Muscle of leg (tissue), 9 donors: ENCODE results near the gene SLC26A6. TPM values are rescaled to one million over a fixed set of nuclear protein-coding genes. Genes with fewer than 3 reads are reported as not detected.

ENCODE experiments used
- polyA plus RNA-seq, 8 donors: library from polyadenylated mRNA; unstranded; fragments of 120-200 nt; gene quantifications; one replicate each; pipeline versions ENCODE4 v1.2.1 to v1.2.3, GENCODE V29; 2013; ENCODE audit warnings: inconsistent platforms in 1 of 8, low replicate concordance in 1 of 8; ENCODE audit not compliant: insufficient read length in 8 of 8, insufficient read depth in 1 of 8
- total RNA-seq: library from RNA; stranded (reverse); fragments of 120-200 nt; gene quantifications from one replicate; pipeline ENCODE4 v1.2.4, GENCODE V29; 2013

Gene SLC26A6
- total and polyA plus RNA-seq, 9 donors: 7.9 to 12.6 (median 9.8) TPM

Other genes starting within 250 kb of the SLC26A6 start
- gene PLXNB1, start 205.4 kb downstream of the SLC26A6 start, total RNA-seq: 11.3 TPM
- 10 to 100 TPM; 11.1 to 33.4 (median 21.6) TPM for gene PLXNB1, start 205.4 kb downstream of the SLC26A6 start, polyA plus RNA-seq
- 12.6 TPM for gene CCDC51, start 195.3 kb downstream of the SLC26A6 start, total RNA-seq
- gene CCDC51, start 195.3 kb downstream of the SLC26A6 start, polyA plus RNA-seq: 10 to 100 TPM; 11.2 to 17.9 (median 13.3) TPM
- 391 TPM for gene TMA7, start 195.2 kb downstream of the SLC26A6 start, total RNA-seq
- gene TMA7, start 195.2 kb downstream of the SLC26A6 start, polyA plus RNA-seq: 100 to 1,000 TPM; 170 to 268 (median 207) TPM
- gene ATRIP, start 188.7 kb downstream of the SLC26A6 start, total RNA-seq: 6.5 TPM
- 1 to 10 TPM; 7.1 to 9.6 (median 7.8) TPM for gene ATRIP, start 188.7 kb downstream of the SLC26A6 start, polyA plus RNA-seq
- gene SHISA5, start 131.3 kb downstream of the SLC26A6 start, total RNA-seq: 55.1 TPM
- 10 to 100 TPM; 60.9 to 91.3 (median 74.6) TPM for gene SHISA5, start 131.3 kb downstream of the SLC26A6 start, polyA plus RNA-seq
- 5.5 TPM for gene PFKFB4, start 78.7 kb downstream of the SLC26A6 start, total RNA-seq
- 1 to 10 TPM; 3.7 to 5.9 (median 4.7) TPM for gene PFKFB4, start 78.7 kb downstream of the SLC26A6 start, polyA plus RNA-seq
- gene UCN2, start 71.7 kb downstream of the SLC26A6 start, total RNA-seq: not detected
- gene UCN2, start 71.7 kb downstream of the SLC26A6 start, polyA plus RNA-seq: under 1 TPM in 5 of 8 donors, not detected in 3; 0.08 to 0.95 (median 0.09) TPM
- 4.2 TPM for gene COL7A1, start 40.1 kb downstream of the SLC26A6 start, total RNA-seq
- gene COL7A1, start 40.1 kb downstream of the SLC26A6 start, polyA plus RNA-seq: 10 to 100 TPM in 1 of 8 donors, 1 to 10 TPM in 7; 3.1 to 37.0 (median 7.8) TPM
- gene UQCRC1, start 25.8 kb downstream of the SLC26A6 start, total RNA-seq: 138 TPM
- 100 to 1,000 TPM; 167 to 201 (median 195) TPM for gene UQCRC1, start 25.8 kb downstream of the SLC26A6 start, polyA plus RNA-seq
- gene TMEM89, start 13.7 kb downstream of the SLC26A6 start, total RNA-seq: not detected
- gene TMEM89, start 13.7 kb downstream of the SLC26A6 start, polyA plus RNA-seq: not detected
- 0.22 TPM for gene CELSR3, start 27.4 kb upstream of the SLC26A6 start, total RNA-seq
- gene CELSR3, start 27.4 kb upstream of the SLC26A6 start, polyA plus RNA-seq: 1 to 10 TPM in 1 of 8 donors, under 1 TPM in 7; 0.30 to 1.1 (median 0.50) TPM
- 5.9 TPM for gene NCKIPSD, start 50.5 kb upstream of the SLC26A6 start, total RNA-seq
- 10 to 100 TPM in 2 of 8 donors, 1 to 10 TPM in 6; 6.0 to 10.9 (median 8.9) TPM for gene NCKIPSD, start 50.5 kb upstream of the SLC26A6 start, polyA plus RNA-seq
- 62.8 TPM for gene IP6K2, start 81.8 kb upstream of the SLC26A6 start, total RNA-seq
- 10 to 100 TPM; 70.7 to 93.8 (median 79.0) TPM for gene IP6K2, start 81.8 kb upstream of the SLC26A6 start, polyA plus RNA-seq
- gene PRKAR2A, start 212.4 kb upstream of the SLC26A6 start, total RNA-seq: 24.3 TPM
- 10 to 100 TPM; 23.3 to 41.1 (median 36.4) TPM for gene PRKAR2A, start 212.4 kb upstream of the SLC26A6 start, polyA plus RNA-seq